GM10248 (cell line): Measurements from ENCODE around the gene ARHGAP26.

Experiments used
- CTCF ChIA-PET: fragments of 300-600 bp; sonication (Branson Sonifier 250); formaldehyde crosslinking; extraction: SDS; loops from one replicate; lab custom pipeline; 2021; ENCODE audit warnings: antibody characterized with exemption; lab: Yijun Ruan, JAX
- POLR2A ChIA-PET: fragments of 350-650 bp; sonication (Branson Sonifier 250); formaldehyde crosslinking; extraction: SDS; loops from one replicate; lab custom pipeline; 2020; ENCODE audit warnings: antibody characterized with exemption; lab: Yijun Ruan, JAX
- DNase-seq: peaks from one replicate; pipeline ENCODE4 v3.0.0; 2012; ENCODE audit errors: extremely low spot score
- CTCF ChIP-seq: IDR thresholded peaks from 2 replicates; pipeline ENCODE4 v1.5.1; 2012; ENCODE audit warnings: mild to moderate bottlenecking, low read depth; ENCODE audit errors: extremely low read depth, missing control alignments, control extremely low read depth

The ARHGAP26 gene

DNA sequence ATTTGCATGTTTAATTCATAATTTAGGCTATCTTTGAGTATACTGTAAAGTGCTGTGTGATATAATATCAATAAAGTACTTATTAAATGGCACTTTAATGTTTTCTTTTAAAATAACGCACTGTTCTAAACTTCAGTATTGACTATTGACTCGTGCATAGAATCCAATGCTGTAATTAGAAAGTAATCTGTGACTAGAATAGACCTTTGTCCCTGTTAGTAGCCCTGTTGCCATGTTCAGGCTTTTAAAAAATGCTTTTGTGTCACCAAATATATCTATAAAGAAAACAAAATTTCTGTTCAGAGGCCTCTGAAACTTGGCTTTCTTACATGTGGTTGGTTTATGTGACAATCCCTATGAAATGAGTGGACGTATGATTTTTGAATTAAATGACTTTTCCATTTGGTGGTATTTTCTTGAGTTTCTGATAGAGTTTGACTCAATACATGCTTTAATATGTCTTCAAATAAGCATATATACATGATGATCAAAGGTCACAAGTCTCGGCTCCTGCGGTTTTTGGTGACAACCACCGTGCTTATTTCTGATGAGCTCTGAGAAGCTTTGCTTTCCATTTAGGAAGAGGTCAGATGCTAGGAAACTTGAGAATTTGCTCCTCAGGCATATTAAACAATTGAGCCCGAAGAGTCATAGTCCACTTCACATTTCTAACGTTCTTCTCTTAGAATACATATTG is 458.6 kb downstream of the ARHGAP26 start:
- DNase-seq = no peak
- ChIA-PET CTCF (interaction anchor here (0.8 to 2.8 kb wide), 8 partner anchors 10 to 226 kb away, joined by 3 to 17 read pairs (median 4); no protein-coding TSS in a partner anchor), POLR2A (interaction anchor here (1.3 kb wide), 1 partner anchor 9 kb away, joined by 4 read pairs; no protein-coding TSS in a partner anchor)
- TF ChIP-seq CTCF = no peak

- TF ChIP-seq CTCF = no peak
- DNase-seq = no peak
- POLR2A ChIA-PET = interaction anchor here (1.3 kb wide), 1 partner anchor 9 kb away, joined by 4 read pairs; no protein-coding TSS in a partner anchor
- CTCF ChIA-PET = interaction anchor here (0.8 to 2.8 kb wide), 8 partner anchors 10 to 739 kb away, joined by 3 to 17 read pairs (median 4); no protein-coding TSS in a partner anchor
These were observed 459.3 kb downstream of the ARHGAP26 start for GRCh38 chr5:143229426-143229895.

- TF ChIP-seq CTCF = no peak
- POLR2A ChIA-PET = interaction anchor here (1.3 kb wide), 1 partner anchor 10 kb away, joined by 4 read pairs; no protein-coding TSS in a partner anchor
- DNase-seq = peak; percentile 82
- CTCF ChIA-PET = interaction anchor here (1.1 to 2.8 kb wide), 8 partner anchors 11 to 738 kb away, joined by 3 to 17 read pairs (median 4); no protein-coding TSS in a partner anchor
These were observed 459.9 kb downstream of the ARHGAP26 start for GRCh38 chr5:143229896-143230675.

DNA sequence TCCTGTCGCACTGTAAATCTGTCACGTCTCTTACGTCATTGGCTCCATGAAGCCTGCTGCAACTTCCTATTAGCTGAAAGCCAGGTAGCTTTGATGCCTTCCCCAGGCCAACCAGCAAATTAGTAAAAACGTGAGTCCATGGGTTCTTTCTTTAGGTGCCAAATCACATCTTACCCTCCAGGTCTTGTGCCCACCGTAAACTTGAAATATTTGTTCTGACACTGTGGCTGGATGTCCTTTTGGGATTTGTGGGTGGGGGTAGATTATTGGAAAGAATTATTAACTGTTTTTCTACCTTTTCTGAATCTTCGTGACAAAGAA is 460.5 kb downstream of the ARHGAP26 start:
- TF ChIP-seq CTCF = no peak

DNA sequence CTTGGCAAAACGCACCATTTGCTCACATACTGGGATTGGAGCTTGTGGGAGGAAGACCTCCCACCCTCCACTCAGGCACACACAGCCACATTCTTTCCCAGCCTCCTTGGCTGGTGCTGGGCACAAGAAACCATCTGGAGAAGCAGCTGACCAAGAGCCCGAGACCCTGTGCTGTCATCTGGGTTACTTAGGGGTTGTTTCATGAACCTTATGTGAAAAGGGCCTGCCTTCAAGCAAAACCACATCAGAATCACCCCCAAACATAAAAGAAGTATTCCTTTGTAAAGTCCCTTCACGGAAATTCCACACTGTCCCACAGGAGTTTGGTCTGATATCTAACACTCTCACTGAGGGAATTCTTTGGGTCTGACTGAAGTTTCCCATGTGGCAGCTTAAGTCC is 461.2 kb downstream of the ARHGAP26 start:
- no peak for TF ChIP-seq CTCF
- ChIA-PET POLR2A (no interaction called here), CTCF (interaction anchor here (0.9 to 2.1 kb wide), 3 partner anchors 9 to 18 kb away, joined by 3 to 7 read pairs (median 3); no protein-coding TSS in a partner anchor)
- no peak for DNase-seq

More for the DNA sequence above, 460.5 kb downstream of the ARHGAP26 start:
- no peak for DNase-seq
- ChIA-PET CTCF (interaction anchor here (1.1 to 2.1 kb wide), 3 partner anchors 18 to 737 kb away, joined by 3 to 7 read pairs (median 3); no protein-coding TSS in a partner anchor), POLR2A (no interaction called here)
